Measurements from ENCODE around the gene C3orf33. TPM values are rescaled to one million over a fixed set of nuclear protein-coding genes. Genes with fewer than 3 reads are reported as not detected.
A peak's percentile ranks its signal among the peaks of the same experiment; 100 is the strongest.
"Not testable (repeated sequence)": the region's sequence is repeated elsewhere in the genome, so short reads cannot be mapped to it uniquely, and the experiment has no call there.

The C3orf33 gene, protein sequence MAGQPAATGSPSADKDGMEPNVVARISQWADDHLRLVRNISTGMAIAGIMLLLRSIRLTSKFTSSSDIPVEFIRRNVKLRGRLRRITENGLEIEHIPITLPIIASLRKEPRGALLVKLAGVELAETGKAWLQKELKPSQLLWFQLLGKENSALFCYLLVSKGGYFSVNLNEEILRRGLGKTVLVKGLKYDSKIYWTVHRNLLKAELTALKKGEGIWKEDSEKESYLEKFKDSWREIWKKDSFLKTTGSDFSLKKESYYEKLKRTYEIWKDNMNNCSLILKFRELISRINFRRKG
- 2.0 and 2.7 TPM in 2 replicates for total RNA-seq

DNA sequence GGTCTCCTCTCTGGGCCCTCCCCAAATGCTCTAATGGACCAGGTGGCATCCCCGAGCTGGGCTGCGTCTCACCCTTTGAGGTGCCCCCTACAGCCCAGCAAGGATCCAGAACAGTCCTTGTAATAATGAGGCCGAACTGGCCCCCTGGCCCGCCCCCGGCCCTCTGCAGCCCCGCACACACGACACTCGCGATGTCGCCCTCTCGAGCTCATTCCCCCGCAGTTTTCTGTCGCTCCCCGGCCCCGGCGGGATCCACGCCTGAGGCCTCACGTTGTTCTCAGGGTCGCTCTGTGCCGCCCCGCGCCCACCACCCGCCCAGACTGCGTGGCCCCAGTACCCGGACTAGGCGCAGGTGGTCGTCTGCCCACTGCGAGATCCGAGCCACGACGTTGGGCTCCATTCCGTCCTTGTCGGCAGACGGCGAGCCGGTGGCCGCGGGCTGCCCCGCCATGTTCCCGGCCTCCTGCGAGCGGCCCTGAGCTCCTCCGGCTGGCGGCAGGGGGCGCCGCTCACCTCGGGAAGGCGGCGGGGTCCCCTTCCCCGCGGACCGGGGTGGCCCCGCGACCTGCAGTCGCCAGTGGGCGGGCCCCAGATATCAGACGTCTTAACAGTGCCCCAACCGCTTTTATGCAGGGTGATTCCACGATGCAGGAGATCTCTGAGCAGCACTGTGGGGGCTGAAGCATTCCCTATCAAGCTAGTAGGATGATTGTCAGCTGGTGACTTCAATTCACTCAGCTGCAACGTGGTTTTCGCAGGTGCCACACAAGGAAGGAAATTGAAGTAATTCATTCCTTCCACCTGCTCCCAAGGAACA, at the start of gene C3orf33:
Gene C3orf33, minus strand, starts transcription at position 477 of the 817 bp plus-strand sequence. Its CDS starts 26 bp downstream, at position 451.
- peak within 1 kb of the TSS; percentile 86 for H3K4me3 ChIP-seq (ENCODE audit: low read depth, low read length)
- TF ChIP-seq, protein P1, sequence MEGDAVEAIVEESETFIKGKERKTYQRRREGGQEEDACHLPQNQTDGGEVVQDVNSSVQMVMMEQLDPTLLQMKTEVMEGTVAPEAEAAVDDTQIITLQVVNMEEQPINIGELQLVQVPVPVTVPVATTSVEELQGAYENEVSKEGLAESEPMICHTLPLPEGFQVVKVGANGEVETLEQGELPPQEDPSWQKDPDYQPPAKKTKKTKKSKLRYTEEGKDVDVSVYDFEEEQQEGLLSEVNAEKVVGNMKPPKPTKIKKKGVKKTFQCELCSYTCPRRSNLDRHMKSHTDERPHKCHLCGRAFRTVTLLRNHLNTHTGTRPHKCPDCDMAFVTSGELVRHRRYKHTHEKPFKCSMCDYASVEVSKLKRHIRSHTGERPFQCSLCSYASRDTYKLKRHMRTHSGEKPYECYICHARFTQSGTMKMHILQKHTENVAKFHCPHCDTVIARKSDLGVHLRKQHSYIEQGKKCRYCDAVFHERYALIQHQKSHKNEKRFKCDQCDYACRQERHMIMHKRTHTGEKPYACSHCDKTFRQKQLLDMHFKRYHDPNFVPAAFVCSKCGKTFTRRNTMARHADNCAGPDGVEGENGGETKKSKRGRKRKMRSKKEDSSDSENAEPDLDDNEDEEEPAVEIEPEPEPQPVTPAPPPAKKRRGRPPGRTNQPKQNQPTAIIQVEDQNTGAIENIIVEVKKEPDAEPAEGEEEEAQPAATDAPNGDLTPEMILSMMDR (conservative IDR thresholded peaks at IDR 0.05; ENCODE audit: low read depth, low read length): peak; percentile 79
- no peak for DNase-seq (ENCODE audit: low read depth)

DNA sequence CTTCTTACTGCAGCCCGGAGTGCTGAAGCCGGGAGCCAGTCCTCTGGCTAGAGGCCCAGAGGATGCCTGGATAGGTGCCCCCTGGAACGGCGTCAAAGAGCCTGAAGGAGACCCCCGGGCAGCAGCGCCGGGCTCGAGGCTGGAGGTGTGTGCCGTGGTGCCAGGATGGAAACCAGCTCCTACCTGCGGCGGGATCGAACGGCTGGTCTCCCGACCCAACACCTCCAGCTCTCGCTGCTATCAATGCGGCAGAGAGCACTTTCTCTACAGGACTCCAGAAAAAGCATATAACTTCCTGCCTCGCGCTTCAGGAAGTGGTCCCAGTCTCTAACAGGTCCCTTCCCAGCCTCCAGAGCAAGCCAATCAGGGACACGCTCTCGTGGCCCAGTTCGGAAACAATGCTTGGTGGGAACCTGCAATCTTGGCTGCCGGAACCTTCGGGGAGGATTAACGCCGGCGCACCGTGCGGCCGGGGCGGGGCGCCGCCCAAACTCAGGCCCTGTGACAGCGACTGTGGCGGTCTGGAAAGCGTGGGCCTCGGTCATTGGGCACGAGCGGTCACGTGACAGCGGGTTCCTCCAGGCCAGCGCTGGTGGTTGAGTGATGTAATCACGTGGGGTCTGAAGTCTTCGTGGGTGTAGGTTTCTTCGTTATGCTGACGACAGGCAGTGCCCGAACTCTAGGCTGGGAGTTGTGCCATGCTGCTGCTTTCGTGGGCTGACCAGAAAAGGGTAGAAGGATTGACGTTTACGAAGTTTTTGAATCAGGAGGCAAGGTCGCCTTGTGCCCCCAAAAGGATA, 48.3 kb upstream of the C3orf33 start, which contains the start of gene SLC33A1:
Gene SLC33A1, minus strand, starts transcription at position 287 of the 800 bp plus-strand sequence. CDS start 430 bp downstream, outside the sequence.
- DNase-seq (ENCODE audit: low read depth): peak; percentile 94
- H3K4me3 ChIP-seq (ENCODE audit: low read depth, low read length): peak within 1 kb of the TSS; percentile 97
- TF ChIP-seq, protein P1 (conservative IDR thresholded peaks at IDR 0.05; ENCODE audit: low read depth, low read length): no peak

DNA sequence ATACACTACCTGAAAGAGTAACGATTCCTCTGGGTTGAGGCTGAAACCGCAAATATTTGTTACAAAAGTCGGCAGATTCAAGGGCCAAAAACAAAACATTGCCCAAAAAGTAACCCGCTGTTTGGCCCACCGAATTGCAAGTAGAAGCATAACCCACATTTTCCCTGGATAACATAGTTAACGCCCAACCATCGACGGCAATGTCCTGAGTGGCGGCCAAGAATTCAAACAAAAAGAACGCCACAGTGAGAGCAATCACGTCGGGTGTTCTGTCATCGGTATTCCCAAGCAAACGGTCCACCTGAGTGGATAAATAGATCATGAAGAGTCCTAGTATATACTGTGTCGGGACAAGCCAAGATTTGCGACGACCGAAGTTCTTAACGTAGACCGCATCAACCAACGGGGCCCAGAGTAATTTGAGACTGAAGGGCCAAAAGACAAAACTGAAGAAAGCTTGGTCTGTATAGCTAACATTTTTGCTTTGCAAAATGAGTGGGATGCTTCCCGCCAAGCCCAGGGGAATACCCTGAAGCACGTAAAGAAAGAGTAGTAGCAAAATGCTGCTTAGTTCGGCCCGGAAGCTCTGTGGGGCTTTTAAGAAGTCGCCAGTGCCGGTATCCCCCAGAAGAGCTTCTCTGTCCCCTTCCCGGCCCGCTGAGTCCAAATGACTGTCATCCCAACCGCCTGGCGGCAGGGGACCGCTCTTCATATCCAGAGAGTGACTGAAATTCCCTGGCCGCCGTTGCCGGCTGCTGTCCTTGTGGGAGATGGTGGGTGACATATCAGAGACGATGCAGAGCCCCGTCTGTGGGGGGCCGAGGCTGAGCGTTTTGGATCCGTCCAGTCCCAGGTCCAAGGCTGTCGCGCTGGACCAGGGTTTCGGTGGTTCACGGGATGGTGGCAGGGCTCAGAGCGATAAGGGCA, 47.4 kb upstream of the C3orf33 start:
- H3K4me3 ChIP-seq (ENCODE audit: low read depth, low read length): peak overlapping the region; percentile 97
- no peak for DNase-seq (ENCODE audit: low read depth)
- TF ChIP-seq, protein P1 (conservative IDR thresholded peaks at IDR 0.05; ENCODE audit: low read depth, low read length): peak; percentile 14

DNA sequence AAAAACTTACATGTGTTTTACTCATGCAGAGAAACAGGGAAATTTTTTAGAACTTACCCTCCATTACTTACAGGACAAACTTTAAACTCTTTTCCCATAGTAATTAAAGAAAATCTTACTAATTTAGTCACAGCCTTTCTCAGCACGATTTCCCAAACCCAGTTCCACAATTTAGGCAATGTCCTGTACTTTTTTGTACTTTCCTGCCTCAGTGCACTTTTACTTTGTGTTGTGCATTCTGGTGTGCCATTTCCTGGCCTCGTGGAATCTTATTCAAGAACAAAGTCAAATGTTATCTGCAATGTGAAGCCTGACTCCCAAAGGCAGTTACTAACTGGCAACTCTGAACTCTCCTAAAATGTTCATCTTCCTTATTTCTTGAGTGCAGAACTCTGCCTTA, 46.3 kb upstream of the C3orf33 start:
- H3K4me3 ChIP-seq (ENCODE audit: low read depth, low read length): peak overlapping the region; percentile 97
- DNase-seq (ENCODE audit: low read depth): no peak
- TF ChIP-seq, protein P1 (conservative IDR thresholded peaks at IDR 0.05; ENCODE audit: low read depth, low read length): no peak

DNA sequence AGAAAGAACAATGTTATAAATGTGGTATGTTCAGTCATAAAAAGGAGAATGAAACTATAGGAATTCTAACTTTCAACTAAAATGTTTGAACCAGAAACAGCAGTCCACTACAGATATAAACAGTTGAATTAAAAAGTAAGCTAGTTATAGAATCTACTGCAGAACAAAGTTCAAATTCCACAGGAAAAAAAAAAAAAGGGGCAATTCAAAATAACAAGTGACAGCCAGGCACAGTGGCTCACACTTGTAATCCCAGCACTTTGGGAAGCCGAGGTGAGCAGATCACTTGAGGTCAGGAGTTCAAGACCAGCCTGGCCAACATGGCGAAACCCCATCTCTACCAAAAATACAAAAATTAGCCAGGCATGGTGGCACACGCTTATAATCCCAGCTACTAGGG, 43.3 kb upstream of the C3orf33 start:
- H3K4me3 ChIP-seq (ENCODE audit: low read depth, low read length): not testable (repeated sequence)

DNA sequence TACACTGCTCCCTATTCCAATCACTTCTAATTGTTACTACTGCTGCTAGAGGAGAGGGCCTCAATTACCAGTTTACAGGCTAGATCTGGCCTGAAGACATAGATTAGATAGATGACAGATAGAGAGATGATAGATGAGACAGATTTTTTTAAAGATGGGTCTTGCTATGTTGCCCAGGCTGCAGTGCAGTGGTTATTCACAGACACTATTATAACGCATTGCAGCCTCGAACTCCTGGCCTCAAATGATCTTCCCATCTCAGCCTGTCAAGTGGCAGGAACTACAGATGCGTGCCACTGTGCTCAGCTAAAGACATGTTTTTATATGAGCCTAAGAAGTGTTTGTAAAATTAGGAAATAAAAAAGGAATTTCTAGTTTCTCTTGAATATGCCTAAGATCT, 41.9 kb upstream of the C3orf33 start:
- no peak for DNase-seq (ENCODE audit: low read depth)
- TF ChIP-seq, protein P1 (conservative IDR thresholded peaks at IDR 0.05; ENCODE audit: low read depth, low read length): no peak
- no peak overlapping the region for H3K4me3 ChIP-seq (ENCODE audit: low read depth, low read length)

More for the DNA sequence above, 43.3 kb upstream of the C3orf33 start:
- not testable (repeated sequence) for DNase-seq (ENCODE audit: low read depth)

All from epithelial cell of proximal tubule (primary cell).